ENCODE results near the gene CREM. TPM values are rescaled to one million over a fixed set of nuclear protein-coding genes. Genes with fewer than 3 reads are reported as not detected.

Gene CREM
- polyA plus RNA-seq, 3 donors: 11.4 to 12.4 (median 12.1) TPM

GRCh38 chr10:35204650-35205319 is 78.1 kb downstream of the CREM start:
- Histone ChIP-seq H4K20me1 (ENCODE audit: insufficient read depth, low read length) (no peaks in the 10 kb centered on the region), H2AFZ (ENCODE audit: insufficient read depth, low read depth, low read length, poor library complexity, severe bottlenecking) (no peak overlapping the region), H3K9me3 (replicated peaks in 1 of 2; ENCODE audit: control insufficient read depth in 1 of 2, insufficient read depth in 1 of 2, low read length in 2 of 2) (no peaks in the 10 kb centered on the region), H3K79me2 (ENCODE audit: insufficient read depth, low read length) (no peaks in the 10 kb centered on the region), H3K9ac (ENCODE audit: insufficient read depth, low read length, poor library complexity, severe bottlenecking) (no peak overlapping the region), H3K4me2 (replicated peaks; ENCODE audit: extremely low read depth, low read length, poor library complexity, severe bottlenecking) (no peak overlapping the region), H3K36me3 (replicated peaks in 1 of 2; ENCODE audit: control insufficient read depth in 1 of 2, insufficient read depth in 2 of 2, low read length in 2 of 2) (no peaks in the 10 kb centered on the region), H3K4me3 (replicated peaks in 1 of 3; ENCODE audit: low read depth in 2 of 3, low read length in 3 of 3) (no peak overlapping the region), H3K27me3 (ENCODE audit: control insufficient read depth in 2 of 2, insufficient read depth in 2 of 2, low read length in 2 of 2) (no peaks in the 10 kb centered on the region), H3K27ac (ENCODE audit: low read depth in 1 of 2, low read length in 2 of 2) (no peak overlapping the region), H3K4me1 (ENCODE audit: control insufficient read depth in 1 of 2, insufficient read depth in 2 of 2, low read length in 2 of 2) (no peaks in the 10 kb centered on the region)
- intact Hi-C loops (cut with micrococcal nuclease): no loop called here
- Mint-ChIP-seq H3K4me1 (peaks cover 2% of the 10 kb centered on the region), H3K27me3 (ENCODE audit: low read depth in 3 of 3) (peaks cover 0 to 3% (median 2%) of the 10 kb centered on the region in 3 donors), H3K36me3 (peaks cover 0 to 2% of the 10 kb centered on the region in 2 donors), H3K9me3 (peaks cover 0 to 1% (median 0%) of the 10 kb centered on the region in 7 donors), H3K4me3 (no peak overlapping the region), H3K27ac (no peak overlapping the region)
- TF ChIP-seq CTCF (IDR thresholded peaks at IDR 0.05): no peak
- 50% methylated on average over 2 of the region's 4 CpGs for WGBS (ENCODE audit: insufficient coverage)
- no peak for DNase-seq

- Mint-ChIP-seq H3K36me3 (peaks cover 0 to 2% of the 10 kb centered on the region in 2 donors), H3K4me1 (peaks cover 7% of the 10 kb centered on the region), H3K27ac (no peak overlapping the region), H3K27me3 (ENCODE audit: low read depth in 3 of 3) (peaks cover 0 to 3% (median 2%) of the 10 kb centered on the region in 3 donors), H3K9me3 (no peaks in the 10 kb centered on the region), H3K4me3 (no peak overlapping the region)
- no peak for DNase-seq
- no peaks in the 10 kb centered on the region for H4K20me1 ChIP-seq (ENCODE audit: insufficient read depth, low read length)
- TF ChIP-seq CTCF (IDR thresholded peaks at IDR 0.05): no peak
- no peak overlapping the region for H3K4me3 ChIP-seq (replicated peaks in 1 of 3; ENCODE audit: low read depth in 2 of 3, low read length in 3 of 3)
- no peak overlapping the region for H3K27ac ChIP-seq (ENCODE audit: low read depth in 1 of 2, low read length in 2 of 2)
- H3K9me3 ChIP-seq (replicated peaks in 1 of 2; ENCODE audit: control insufficient read depth in 1 of 2, insufficient read depth in 1 of 2, low read length in 2 of 2): no peaks in the 10 kb centered on the region
- no peaks in the 10 kb centered on the region for H3K79me2 ChIP-seq (ENCODE audit: insufficient read depth, low read length)
- no peak overlapping the region for H2AFZ ChIP-seq (ENCODE audit: insufficient read depth, low read depth, low read length, poor library complexity, severe bottlenecking)
- H3K4me1 ChIP-seq (ENCODE audit: control insufficient read depth in 1 of 2, insufficient read depth in 2 of 2, low read length in 2 of 2): peaks cover 1 to 3% of the 10 kb centered on the region in 2 donors
- no peaks in the 10 kb centered on the region for H3K36me3 ChIP-seq (replicated peaks in 1 of 2; ENCODE audit: control insufficient read depth in 1 of 2, insufficient read depth in 2 of 2, low read length in 2 of 2)
- H3K4me2 ChIP-seq (replicated peaks; ENCODE audit: extremely low read depth, low read length, poor library complexity, severe bottlenecking): no peak overlapping the region
- H3K9ac ChIP-seq (ENCODE audit: insufficient read depth, low read length, poor library complexity, severe bottlenecking): no peak overlapping the region
- intact Hi-C loops (cut with micrococcal nuclease): no loop called here
- H3K27me3 ChIP-seq (ENCODE audit: control insufficient read depth in 2 of 2, insufficient read depth in 2 of 2, low read length in 2 of 2): no peaks in the 10 kb centered on the region
- no CpG with 5 or more reads among the region's 3 CpGs for WGBS (ENCODE audit: insufficient coverage)
These were observed 79.6 kb downstream of the CREM start for GRCh38 chr10:35206274-35206673.

Measured in CD14-positive monocyte (primary cell).